HG02870 (cell line): ENCODE data around the gene RBM18.

Source experiments
- ATAC-seq: cut with Tn5 transposase; IDR thresholded peaks from one replicate; pipeline ENCODE4 v1.9.1; 2021; ENCODE audit warnings: mild to moderate bottlenecking, moderate library complexity; ENCODE audit not compliant: unreplicated experiment

Gene RBM18

GRCh38 chr9:122264360-122265148 is at the start of gene RBM18, which contains the start of gene MRRF:
Gene RBM18, minus strand, starts transcription at chr9:122264840. Its CDS starts 3,348 bp downstream, at chr9:122261492.
Gene MRRF, plus strand, starts transcription at chr9:122264882. Its CDS starts 6,010 bp downstream, at chr9:122270892.
- peak; percentile 77 for ATAC-seq

GRCh38 chr9:122314165-122314564 is 49.5 kb upstream of the RBM18 start:
- ATAC-seq = no peak

- ATAC-seq = no peak
Measured at GRCh38 chr9:122309861-122310260, 45.2 kb upstream of the RBM18 start.

GRCh38 chr9:122307925-122308324 is 43.3 kb upstream of the RBM18 start:
- no peak for ATAC-seq

GRCh38 chr9:122307061-122307460 is 42.4 kb upstream of the RBM18 start:
- no peak for ATAC-seq

GRCh38 chr9:122302237-122303093 is 37.8 kb upstream of the RBM18 start:
- ATAC-seq = no peak

GRCh38 chr9:122297512-122297911 is 32.9 kb upstream of the RBM18 start:
- no peak for ATAC-seq

DNA sequence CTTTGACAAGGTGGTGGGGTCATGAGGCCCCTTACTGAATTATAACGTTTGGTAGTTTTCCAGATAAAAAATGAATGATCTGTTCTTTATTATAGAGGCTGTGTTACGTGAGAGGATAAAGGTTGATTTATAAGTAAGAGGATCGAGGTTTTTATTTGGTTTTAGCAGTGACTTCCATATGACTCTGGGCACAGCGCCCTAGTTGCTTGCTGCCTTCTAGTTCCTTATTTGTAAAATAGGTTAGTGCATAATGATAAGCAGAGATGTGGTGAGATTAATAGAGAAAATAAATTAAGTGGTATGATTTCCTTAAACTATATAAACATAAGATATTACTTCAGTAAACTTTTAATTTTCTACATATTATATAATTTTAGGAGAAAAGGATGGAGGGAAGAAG is 29.9 kb upstream of the RBM18 start:
- no peak for ATAC-seq

- no peak for ATAC-seq
Measured at GRCh38 chr9:122291458-122291857, 26.8 kb upstream of the RBM18 start.

- ATAC-seq = no peak
Measured at GRCh38 chr9:122287214-122287720, 22.6 kb upstream of the RBM18 start.

DNA sequence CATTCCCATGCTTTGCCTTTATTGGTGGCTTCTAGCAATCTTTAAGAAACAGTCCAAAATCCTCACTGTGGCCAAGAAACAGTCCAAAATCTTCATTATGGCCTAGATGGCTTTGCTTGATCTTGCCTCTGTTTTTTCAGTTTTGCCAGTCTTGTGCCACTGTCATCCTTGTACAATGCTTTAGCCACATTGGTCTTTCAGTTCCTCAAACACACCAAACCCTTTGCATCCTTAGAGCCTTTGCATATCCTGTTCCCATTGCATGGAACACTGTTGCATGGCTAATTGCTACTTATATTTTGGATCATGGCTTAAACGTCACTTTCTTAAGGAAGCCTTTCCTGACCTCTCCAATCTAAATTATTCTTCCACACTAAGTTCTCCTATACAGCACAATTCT is 22.1 kb upstream of the RBM18 start:
- peak; percentile 53 for ATAC-seq

- ATAC-seq = no peak
Measured at GRCh38 chr9:122281368-122281767, 16.7 kb upstream of the RBM18 start.

DNA sequence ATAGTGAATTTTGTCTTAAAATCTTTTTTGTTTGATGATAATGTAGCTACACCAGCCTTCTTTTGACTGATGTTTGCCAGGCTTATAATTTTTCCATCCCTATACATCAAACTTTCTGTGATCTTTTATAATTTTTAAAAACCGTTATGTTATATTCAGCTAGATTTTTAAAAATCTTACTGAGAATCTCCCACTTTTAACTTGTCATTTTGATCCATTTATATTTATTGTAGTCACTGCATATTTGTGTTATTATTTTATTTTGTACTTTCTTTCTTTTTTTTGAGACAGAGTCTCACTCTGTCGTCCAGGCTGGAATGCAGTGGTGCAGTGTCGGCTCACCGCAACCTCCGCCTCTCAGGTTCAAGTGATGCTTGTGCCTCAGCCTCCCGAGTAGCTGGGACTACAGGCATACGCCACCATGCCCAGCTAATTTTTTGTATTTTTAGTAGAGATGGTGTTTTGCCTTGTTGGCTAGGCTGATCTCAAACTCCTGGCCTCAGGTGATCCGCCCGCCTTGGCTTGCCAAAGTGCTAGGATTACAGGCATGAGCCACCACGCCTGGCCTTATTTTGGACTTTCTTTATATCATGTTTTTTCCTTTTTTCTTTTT is 12.8 kb upstream of the RBM18 start:
- ATAC-seq = no peak

GRCh38 chr9:122276096-122276495 is 11.5 kb upstream of the RBM18 start:
- ATAC-seq = no peak

DNA sequence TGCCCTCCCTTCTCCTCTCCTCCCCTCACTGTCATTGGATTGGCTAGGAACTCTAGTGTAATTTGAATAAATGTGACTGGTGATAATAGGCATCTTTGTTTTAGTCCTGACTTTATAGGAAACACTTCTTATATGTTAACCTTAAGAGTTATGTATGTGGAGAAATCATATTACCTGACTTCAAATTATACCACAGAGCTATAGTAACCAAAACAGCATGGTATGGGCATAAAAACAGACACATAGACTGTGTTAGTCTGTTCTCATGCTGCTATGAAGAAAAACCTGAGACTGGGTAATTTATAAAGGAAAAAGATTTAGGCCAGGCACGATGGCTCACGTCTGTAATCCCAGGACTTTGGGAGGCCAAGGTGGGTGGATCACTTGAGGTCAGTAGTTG is 9.4 kb upstream of the RBM18 start:
- no peak for ATAC-seq

DNA sequence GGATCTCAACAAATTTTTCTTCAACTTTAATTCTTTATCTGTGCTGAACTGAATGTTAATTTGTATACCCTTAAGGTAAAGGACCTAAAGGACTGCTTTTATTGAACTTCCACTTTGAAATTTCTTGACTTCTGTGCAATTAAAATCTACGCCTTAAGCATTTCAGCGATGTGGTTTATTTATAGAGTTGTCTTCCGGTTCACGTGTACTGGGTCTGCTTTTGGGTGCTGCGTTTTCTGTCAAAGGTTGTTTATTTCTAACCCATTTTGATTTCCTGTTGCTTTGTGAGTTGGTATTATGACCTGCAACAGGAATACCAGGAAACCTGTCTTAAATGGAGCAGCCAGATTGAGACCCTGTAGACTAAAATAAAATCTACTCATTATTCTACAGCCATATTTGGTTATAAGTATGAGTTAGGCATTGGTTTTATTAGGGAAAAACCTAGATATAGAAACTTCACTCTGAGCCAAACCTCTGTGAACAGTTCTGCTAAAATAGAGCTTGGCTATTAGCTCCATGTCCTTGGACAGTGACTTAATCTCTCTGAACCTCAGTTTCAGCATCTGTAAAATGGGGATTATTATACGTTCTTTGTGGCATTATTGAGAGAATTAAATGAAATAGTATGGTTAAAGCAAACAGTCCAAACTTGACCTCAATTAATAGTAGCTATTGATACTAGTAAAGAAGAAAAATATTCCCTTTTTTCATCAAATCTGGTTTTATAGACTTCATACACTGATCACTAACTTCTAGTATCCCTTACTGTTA is 3.6 kb upstream of the RBM18 start:
- no peak for ATAC-seq

DNA sequence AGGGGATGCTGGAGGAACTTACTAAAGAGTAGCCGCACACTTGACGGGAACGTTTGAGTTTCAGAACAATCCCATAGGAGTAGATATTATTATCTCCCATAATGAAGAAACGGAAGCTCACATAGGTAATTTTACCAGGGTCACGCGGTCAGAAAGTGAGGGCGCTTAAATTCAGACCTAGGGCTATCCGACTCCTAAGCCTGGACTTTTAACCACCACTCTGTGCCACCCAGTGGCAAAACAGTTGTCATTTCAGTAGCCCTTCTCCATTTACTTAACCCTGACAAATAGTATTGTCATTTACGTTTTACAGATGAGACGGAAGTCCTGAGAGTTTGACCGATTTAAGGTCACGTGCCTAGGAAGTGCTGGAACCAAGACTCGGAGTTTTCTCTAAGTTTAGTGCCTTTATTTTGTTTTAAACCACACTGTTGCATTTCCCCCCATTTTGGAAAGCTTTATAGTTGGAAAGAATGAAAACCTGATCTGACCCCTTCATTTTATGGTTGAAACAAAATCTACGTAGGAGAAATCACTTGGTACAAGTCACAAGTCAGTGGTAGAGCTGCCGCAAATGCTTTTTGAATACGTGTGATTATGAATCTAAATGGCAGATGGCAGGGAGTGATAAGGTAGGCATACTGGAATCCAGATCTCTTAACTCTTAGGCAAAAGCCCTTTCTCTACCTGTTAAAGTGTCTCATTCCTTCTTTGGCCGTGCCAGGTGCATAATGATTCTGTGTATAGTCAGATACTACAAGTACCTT is 692 bp upstream of the RBM18 start:
- ATAC-seq = peak; percentile 27

DNA sequence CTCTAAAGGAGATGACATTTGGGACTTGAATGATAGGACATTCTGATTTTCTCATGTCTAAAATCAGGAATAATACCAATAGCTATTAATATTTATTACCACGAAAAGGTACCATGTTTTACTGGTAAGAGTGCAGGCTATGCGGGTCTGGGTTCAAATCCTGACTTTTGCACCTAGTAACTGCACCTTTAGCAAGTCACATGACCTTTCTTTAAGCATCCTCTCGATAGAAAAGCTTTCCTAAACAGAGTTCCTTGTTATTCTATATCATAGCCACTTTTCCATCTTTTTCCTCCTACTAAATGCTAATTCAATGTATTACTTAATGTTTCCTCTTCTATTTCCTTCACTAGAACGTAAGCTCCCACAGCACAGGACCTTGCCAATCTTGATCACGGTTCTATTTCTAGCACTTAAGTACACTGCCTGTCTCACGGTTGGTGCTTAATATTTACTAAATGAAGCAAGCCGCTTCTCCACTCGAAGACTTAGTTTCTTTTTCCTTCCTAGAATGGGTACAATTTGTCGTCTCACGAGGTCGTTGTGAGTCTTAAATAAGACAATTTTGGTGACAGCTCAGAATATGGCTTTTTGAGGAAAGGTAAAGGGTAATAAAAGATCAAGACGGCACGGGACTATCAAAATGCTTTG is 816 bp downstream of the RBM18 start:
- ATAC-seq = no peak

GRCh38 chr9:122262073-122262472 is 2.6 kb downstream of the RBM18 start:
- ATAC-seq = no peak
